HG03039 (cell line): Measurements from ENCODE around the gene HTR1D.
"Not testable (repeated sequence)": the region's sequence is repeated elsewhere in the genome, so short reads cannot be mapped to it uniquely, and the experiment has no call there.

Source experiments
- ATAC-seq: cut with Tn5 transposase; IDR thresholded peaks from one replicate; pipeline ENCODE4 v1.9.1; 2021; ENCODE audit warnings: mild to moderate bottlenecking, moderate library complexity; ENCODE audit not compliant: unreplicated experiment

The HTR1D gene, protein sequence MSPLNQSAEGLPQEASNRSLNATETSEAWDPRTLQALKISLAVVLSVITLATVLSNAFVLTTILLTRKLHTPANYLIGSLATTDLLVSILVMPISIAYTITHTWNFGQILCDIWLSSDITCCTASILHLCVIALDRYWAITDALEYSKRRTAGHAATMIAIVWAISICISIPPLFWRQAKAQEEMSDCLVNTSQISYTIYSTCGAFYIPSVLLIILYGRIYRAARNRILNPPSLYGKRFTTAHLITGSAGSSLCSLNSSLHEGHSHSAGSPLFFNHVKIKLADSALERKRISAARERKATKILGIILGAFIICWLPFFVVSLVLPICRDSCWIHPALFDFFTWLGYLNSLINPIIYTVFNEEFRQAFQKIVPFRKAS

DNA sequence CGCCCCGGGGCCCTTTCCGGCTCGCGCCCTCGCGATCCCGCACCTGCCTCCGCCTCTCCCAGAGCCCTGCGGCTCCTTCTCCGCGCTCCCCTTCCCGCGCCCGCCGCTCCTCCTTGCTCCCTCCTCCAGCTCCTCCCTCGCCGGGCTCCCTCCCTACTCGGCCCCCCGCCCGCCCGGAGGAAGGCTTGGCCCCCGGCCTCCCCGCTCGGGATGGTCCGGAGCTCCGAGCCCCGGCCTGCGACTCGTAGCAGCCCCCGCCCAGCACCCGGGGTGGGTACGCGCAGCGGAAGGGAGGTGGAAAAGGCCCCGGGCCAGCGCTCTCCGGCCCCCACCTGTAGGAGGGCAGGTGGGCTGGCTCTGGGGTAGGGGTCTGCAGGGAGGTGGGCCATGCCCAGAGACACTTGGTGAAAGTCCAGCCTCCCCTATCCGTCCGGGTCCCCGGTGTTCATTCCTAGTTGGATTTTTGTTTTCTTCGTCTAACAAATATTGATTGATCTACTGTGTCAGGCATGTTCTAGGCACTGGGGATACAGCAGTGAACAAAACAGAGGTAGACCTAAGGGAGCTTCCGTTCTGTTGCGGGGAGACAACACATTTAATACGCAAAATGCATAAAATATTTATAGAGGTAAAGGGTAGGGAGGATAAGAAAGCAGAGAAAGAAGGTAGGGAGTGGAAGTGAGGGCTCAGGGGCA lies at the start of gene HTR1D:
TSS of gene HTR1D (minus strand) at position 82 of the 695 bp plus-strand sequence. CDS start 23,283 bp downstream, outside the sequence.
- ATAC-seq: no peak

GRCh38 chr1:23263380-23263887 lies 46.1 kb upstream of the HTR1D start:
- ATAC-seq: no peak

DNA sequence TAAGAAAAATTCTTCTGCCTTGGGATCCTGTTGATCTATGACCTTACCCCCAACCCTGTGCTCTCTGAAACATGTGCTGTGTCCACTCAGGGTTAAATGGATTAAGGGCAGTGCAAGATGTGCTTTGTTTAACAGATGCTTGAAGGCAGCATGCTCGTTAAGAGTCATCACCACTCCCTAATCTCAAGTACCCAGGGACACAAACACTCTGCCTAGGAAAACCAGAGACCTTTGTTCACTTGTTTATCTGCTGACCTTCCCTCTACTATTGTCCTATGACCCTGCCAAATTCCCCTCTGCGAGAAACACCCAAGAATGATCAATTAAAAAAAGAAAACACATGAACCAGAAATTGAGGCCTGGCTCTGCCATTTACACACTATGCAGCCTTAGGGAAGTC lies 40.8 kb upstream of the HTR1D start:
- not testable (repeated sequence) for ATAC-seq

- not testable (repeated sequence) for ATAC-seq
Measured at GRCh38 chr1:23257371-23257770, 40.1 kb upstream of the HTR1D start.

- no peak for ATAC-seq
Measured at GRCh38 chr1:23254584-23254983, 37.3 kb upstream of the HTR1D start.

- no peak for ATAC-seq
Measured at GRCh38 chr1:23251812-23252211, 34.5 kb upstream of the HTR1D start.

DNA sequence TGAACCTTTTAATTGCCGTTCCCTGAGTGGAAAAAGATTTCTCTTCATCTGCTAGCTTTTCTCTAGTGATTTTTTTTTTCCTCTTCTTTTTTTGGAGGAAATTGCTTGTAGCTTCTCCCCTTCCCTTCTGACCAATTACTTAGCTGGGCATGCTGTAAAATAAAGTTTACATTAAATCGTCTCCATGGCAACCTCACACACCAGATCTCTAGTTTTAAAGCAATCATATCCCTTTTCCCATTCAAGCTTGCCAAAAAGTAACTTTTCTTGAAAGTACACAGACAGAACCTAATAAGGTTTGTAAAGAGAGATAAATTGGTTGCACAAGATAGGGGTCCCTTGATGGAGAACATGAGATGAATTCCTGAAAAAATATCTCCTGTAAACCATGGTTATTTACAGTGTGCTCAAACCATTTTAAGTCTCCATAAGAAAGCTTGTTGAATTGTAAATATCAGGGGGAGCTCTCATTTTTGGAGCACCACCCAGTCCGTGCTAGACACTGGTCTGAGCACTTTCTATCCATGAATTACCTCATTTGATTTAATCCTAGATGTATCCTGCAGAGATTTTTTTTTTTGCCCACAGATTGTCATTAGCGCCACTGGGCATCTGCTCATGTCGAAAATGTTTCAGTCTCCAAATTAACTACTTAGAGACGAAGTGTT lies 32.6 kb upstream of the HTR1D start:
- ATAC-seq: no peak

- no peak for ATAC-seq
Measured at GRCh38 chr1:23247276-23247675, 30.0 kb upstream of the HTR1D start.

GRCh38 chr1:23246274-23246673 lies 29.0 kb upstream of the HTR1D start:
- ATAC-seq: no peak

- ATAC-seq: no peak
Measured at GRCh38 chr1:23244256-23244761, 27.0 kb upstream of the HTR1D start.

GRCh38 chr1:23242414-23242813 lies 25.1 kb upstream of the HTR1D start:
- ATAC-seq: no peak

GRCh38 chr1:23239638-23240295 lies 22.5 kb upstream of the HTR1D start:
- no peak for ATAC-seq

DNA sequence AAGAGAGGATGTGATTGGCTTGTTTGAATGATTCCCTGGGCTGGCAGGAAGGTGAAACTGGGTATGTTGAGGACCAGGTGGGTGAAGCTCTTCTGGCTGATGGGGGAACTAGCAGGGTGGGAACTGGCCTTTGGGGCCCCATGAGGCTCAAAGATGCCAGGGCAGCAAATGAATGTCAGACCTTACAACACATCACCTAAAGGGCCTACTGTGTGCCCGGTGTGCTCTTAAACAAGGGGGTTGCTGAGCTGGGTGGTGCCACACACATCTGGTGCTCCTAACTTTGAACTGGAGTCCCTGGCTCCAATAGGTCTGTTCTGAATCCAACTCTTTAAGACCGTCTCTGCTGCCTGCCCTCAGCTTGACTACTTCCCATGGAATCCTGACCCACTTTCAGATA lies 21.3 kb upstream of the HTR1D start:
- ATAC-seq: no peak

DNA sequence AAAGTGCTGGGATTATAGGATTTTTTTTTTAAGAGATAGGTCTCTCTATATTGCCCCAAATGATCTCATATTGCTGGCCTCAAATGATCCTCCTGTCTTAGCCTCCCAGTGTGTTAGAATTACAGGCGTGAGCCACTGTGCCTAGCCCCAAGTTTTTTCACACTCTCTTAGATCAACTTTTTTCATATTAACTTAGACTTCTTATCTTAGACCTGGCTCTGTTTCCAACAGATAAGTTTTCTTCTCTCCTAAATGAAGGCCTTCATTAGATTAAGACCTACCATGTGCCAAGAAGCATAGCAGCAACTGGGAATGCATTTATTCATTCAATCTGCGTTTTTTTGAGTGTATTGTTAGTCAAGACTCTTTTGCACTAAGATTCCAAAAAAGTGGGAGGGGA lies 20.2 kb upstream of the HTR1D start:
- ATAC-seq: no peak

DNA sequence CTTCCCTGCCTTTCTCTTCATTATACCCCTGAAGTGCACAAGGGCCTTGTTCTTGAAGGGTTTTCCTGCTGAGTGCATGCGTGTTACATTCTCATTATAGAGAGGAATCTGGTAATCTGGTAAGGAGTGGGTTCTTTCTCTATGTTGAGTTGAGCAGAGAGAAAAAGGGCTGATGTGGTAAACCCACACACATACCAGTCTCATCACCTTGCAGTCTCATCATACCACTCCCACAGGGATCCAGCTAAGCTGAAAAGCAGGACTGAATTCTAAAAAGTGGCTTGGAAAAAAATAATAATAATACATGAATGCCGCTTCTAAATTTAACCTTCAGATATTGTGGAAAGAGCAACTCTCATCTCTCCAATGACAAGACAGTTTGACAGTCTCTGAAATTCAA lies 10.5 kb upstream of the HTR1D start:
- ATAC-seq: no peak

DNA sequence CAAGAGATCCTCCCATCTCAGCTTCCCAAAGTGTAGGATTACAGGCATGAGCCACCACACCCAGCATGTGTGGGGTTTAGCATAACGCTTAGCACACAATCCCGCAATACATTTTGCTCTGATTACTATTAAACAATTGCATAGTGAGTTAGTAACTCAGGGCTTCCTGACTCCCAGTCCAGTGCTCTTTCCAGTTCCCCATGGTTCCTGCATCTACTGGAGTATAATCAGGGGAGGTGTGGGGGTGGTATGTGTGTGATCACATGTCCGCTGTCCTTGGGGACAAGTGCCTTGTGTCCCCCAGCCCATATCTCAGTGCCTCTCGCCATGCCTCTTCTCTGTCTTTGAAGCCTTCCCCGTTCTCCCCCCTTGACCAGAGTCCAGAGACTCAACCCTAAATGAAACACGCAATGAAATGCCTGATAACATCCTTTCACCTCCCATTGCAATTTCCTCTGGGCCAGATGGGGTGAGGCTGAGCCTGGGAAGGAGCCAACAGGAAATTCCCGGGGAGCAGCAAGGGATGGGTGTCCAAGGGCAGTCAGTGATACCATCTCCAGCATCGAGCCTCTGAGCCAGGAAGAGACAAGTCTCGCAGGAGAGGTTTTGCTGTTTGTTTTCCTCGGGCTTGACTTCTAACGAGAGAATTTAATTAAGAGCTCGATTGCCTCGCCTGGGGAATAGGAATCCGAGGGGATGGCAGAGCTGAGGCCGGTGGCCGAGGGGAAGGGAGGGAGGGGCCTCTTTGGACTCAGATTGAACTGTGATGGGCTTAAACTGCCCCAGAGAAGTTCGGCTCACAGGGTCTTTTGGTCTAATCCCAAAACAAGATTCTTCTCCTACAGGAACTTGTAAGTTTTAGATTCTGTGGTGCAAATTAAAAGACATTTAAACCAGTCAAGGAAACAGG lies 7.7 kb upstream of the HTR1D start:
- no peak for ATAC-seq

DNA sequence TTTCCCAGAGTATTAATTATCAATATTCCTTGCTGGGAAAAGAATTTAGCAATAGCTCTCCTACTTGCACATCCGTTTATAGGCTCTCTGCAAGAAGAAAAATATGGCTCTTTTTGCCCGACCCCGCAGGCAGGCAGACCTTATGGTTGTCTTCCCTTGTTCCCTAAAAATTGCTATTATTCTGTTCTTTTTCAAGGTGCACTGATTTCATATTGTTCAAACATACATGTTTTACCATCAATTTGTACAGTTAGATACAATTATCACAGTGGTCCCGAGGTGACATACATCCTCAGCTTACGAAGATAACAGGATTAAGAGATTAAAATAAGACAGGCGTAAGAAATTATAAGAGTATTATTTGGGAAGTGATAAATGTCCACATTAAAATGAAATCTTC lies 6.7 kb upstream of the HTR1D start:
- ATAC-seq: not testable (repeated sequence)

DNA sequence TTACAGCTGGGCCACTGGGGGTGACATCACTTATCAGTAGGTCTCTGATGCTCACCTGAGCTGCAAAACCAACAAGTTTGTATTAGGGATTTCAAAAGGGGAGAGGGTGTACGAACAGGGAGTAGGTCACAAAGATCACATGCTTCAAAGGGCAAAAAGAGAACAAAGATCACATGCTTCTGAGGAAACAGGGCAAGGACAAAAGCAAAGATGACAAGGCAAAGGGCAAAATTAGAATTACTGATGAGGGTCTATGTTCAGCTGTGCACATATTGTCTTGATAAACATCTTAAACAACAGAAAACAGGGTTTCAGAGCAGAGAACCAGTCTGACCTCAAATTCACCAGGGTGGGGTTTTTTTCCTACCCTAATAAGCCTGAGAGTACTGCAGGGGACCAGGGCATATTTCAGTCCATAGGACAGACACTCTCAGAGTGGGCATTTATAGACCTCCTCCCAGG lies 6.2 kb upstream of the HTR1D start:
- not testable (repeated sequence) for ATAC-seq

- no peak for ATAC-seq
Measured at GRCh38 chr1:23222742-23223141, 5.4 kb upstream of the HTR1D start.

- ATAC-seq: no peak
Measured at GRCh38 chr1:23222331-23222730, 5.0 kb upstream of the HTR1D start.
